AG08396 (cell line): ENCODE measurements around the gene ADGRG1.
"Not testable (repeated sequence)": the region's sequence is repeated elsewhere in the genome, so short reads cannot be mapped to it uniquely, and the experiment has no call there.

Experiments used
- DNase-seq: peaks from one replicate; pipeline ENCODE4 v3.0.0; 2012; ENCODE audit warnings: low spot score, mixed read lengths

ADGRG1 gene

GRCh38 chr16:57666353-57667047, 38.1 kb downstream of the ADGRG1 start:
- no peak for DNase-seq

- DNase-seq, result no peak
Observed at GRCh38 chr16:57667048-57667525, 38.7 kb downstream of the ADGRG1 start.

- DNase-seq, result no peak
Observed at GRCh38 chr16:57667526-57668262, 39.3 kb downstream of the ADGRG1 start.

- no peak for DNase-seq
Observed at GRCh38 chr16:57668263-57668571, 39.8 kb downstream of the ADGRG1 start, which contains the start of gene ADGRG3. Gene ADGRG3, plus strand, starts transcription at chr16:57668306. Its CDS starts 42 bp downstream, at chr16:57668348.

GRCh38 chr16:57668630-57669475, 40.4 kb downstream of the ADGRG1 start:
- DNase-seq, result no peak

GRCh38 chr16:57669476-57670162, 41.2 kb downstream of the ADGRG1 start:
- DNase-seq, result no peak

- no peak for DNase-seq
Observed at GRCh38 chr16:57670196-57670595, 41.8 kb downstream of the ADGRG1 start.

GRCh38 chr16:57671451-57671850, 43.0 kb downstream of the ADGRG1 start:
- not testable (repeated sequence) for DNase-seq

- DNase-seq, result no peak
Observed at GRCh38 chr16:57672416-57672815, 44.0 kb downstream of the ADGRG1 start.

GRCh38 chr16:57672824-57673223, 44.4 kb downstream of the ADGRG1 start:
- no peak for DNase-seq

GRCh38 chr16:57675741-57676551, 47.5 kb downstream of the ADGRG1 start:
- DNase-seq, result no peak

- DNase-seq, result no peak
Observed at GRCh38 chr16:57676553-57677085, 48.2 kb downstream of the ADGRG1 start.

GRCh38 chr16:57677622-57678369, 49.4 kb downstream of the ADGRG1 start:
- DNase-seq, result no peak

- DNase-seq, result no peak
Observed at GRCh38 chr16:57679016-57679415, 50.6 kb downstream of the ADGRG1 start.

GRCh38 chr16:57679767-57680482, 51.5 kb downstream of the ADGRG1 start:
- no peak for DNase-seq

- DNase-seq, result no peak
Observed at GRCh38 chr16:57680842-57681375, 52.5 kb downstream of the ADGRG1 start.

- DNase-seq, result no peak
Observed at GRCh38 chr16:57681950-57682728, 53.7 kb downstream of the ADGRG1 start.
